Measurements from ENCODE around the gene TPST1.

TPST1 gene

GRCh38 chr7:66239467-66239856 lies 34.3 kb downstream of the TPST1 start:
- DNase-seq = no peak

GRCh38 chr7:66245008-66245407 lies 39.9 kb downstream of the TPST1 start:
- DNase-seq = no peak

DNA sequence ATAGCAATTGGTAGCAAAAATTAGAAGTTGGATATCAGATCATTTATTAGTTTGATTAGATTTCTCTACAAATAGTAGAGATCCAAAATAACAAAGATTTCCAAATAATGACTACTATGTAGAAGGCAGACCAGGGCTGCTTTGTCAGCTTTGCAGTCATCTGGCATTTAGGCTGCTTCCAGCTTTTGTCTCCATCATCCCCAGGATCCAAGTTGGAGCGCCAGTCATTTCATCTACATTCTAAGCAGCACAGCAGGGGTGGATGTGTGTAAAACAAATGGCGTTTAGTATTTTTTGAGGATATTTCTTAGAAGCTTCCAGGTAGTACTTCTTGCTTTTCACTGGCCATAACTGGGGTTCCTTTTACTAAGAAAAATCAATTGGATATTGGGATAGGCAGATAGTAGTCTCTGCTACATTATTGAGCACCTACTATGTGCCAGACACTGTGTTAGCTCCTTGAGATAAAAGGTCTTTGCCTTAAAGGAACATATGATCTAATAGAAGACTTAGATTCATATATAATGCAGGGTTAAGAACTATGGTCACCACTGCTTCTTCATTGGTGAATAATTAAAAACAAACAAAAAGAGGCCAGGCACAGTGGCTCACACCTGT lies 41.5 kb downstream of the TPST1 start:
- no peak for DNase-seq

GRCh38 chr7:66247380-66248078 lies 42.4 kb downstream of the TPST1 start:
- DNase-seq = no peak

GRCh38 chr7:66250711-66251110 lies 45.6 kb downstream of the TPST1 start:
- no peak for DNase-seq

- no peak for DNase-seq
Measured at GRCh38 chr7:66255534-66256100, 50.5 kb downstream of the TPST1 start.

DNA sequence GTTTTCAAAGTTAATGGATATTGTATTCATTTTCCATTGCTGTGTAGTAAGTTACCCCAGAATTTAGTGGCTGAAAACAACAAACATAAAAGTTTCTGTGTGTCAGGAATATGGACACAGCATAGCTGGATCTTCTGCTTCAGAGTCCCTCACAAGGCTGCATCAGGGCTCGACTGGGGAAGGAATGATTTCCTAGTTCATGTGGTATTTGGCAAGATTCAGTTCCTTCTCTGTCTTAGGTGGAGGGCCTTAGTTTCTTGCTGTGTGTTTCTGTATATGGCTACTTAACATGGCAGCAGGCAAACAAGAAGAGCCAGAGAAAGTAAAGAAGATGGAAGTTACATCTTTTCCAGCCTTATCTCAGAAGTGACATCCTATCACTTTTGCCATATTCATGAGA lies 51.1 kb downstream of the TPST1 start:
- DNase-seq = no peak

DNA sequence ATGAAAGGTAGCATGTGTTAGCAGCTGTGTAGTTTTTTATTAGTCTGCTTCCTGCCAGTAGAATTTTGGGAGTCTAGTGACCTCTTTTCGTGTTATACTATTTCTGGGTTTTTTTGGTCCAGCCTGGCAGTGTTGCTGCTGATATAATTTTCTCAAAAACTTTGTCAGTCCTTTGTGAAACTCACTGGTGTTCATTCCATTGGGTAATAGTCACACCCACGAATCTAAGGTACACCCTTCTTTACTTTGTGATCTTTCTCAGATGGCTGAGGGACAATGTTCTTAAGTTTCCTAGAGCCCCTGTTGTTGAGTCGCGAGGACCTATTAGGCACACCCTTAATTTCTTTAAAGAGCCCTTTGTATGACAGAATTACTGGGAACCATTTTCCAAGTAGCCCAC lies 52.3 kb downstream of the TPST1 start:
- DNase-seq = no peak

- no peak for DNase-seq
Measured at GRCh38 chr7:66258409-66258808, 53.3 kb downstream of the TPST1 start.

- no peak for DNase-seq
Measured at GRCh38 chr7:66261941-66262340, 56.8 kb downstream of the TPST1 start.

- DNase-seq = no peak
Measured at GRCh38 chr7:66263936-66264335, 58.8 kb downstream of the TPST1 start.

DNA sequence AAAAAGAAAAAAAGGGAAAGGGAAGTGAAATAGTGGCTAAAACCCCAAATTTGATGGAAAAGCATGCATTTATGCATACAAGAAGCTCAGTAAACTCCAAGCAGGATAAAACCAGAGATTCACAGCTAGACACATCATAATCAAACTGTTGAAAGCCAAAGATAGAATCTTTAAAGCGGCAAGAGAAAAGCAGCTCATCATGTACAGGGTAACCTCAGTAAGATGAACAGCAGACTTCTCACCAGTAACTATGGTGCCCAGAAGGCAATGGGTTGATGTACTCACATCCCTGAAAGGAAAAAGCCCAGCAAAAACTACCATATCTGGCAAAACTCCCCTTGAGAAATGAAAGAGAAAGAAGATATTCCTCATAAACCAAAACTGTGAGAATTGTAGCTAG lies 60.4 kb downstream of the TPST1 start:
- no peak for DNase-seq

GRCh38 chr7:66267249-66267648 lies 62.1 kb downstream of the TPST1 start:
- no peak for DNase-seq

DNA sequence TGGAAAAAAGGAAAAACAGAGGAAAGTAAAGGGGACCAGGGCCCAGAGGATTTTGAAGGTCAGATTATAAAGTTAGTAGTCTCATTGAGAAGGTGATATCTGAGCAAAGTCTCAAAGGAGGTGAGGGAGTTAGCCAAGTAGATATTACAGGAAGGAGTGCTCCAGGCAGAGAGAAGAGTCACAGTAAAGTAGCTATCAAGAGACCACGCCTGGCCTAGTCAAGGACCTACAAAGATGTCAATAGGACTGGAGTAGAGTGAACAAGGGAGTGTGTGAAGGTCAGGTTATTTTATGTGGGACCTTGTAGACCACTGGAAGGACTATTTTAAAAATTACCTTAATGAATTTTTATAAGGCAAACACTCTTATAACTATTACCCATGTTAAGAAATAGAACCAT lies 64.8 kb downstream of the TPST1 start:
- DNase-seq = no peak

DNA sequence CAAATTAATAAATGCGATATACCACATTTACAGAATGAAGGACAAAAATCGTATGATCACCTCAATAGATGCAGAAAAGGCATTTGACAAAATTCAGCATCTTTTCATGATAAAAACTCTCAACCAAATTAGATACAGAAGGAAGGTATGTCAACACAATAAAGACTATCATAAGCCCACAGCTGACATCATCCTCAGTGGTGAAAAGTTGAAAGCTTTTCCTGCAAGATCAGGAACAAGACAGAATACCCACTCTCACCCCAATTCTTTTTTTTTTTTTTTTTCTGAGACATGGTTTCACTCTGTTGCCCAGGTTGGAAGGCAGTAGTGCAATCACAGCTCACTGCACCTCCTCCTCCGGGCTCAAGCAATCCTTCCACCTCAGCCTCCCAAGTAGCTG lies 67.2 kb downstream of the TPST1 start:
- DNase-seq = no peak

GRCh38 chr7:66276363-66276762 lies 71.2 kb downstream of the TPST1 start:
- no peak for DNase-seq

DNA sequence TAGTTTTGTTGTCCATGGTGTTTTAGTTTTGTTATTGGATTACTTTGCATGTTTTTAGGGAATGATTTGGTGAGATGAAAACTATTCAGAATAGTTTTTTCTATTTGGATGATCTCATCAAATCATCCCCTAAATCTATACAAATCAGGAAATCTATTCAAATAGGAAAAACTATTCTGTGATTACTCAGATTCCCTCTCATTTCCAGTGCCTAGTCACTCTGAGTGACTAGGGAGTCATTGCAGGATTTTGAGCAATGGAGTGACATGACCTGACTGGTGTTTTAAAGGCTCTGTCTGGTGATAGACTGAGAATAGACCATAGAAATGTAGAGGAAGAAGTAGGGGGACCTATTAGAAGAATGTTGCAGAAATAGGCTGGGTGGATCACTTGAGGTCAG lies 72.4 kb downstream of the TPST1 start:
- DNase-seq = no peak

- no peak for DNase-seq
Measured at GRCh38 chr7:66279912-66280311, 74.8 kb downstream of the TPST1 start.

GRCh38 chr7:66281678-66282590 lies 76.8 kb downstream of the TPST1 start:
- DNase-seq = no peak

DNA sequence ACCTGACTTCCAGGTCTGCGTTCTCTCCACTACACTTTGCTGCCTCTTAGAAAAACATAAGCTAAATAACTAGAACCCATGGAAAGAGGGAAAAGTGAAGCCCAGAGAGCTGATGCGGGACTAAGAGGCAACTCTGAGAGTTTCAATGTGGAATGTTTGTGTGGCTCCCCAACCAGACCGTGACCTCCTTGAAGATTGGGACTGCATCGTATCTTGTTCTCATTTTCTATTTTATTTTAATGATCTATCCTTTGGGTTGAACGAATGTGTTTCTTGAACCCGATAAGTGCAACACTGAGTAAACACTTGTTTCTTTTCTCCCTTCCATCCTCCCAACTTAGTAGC lies 77.4 kb downstream of the TPST1 start:
- no peak for DNase-seq

DNA sequence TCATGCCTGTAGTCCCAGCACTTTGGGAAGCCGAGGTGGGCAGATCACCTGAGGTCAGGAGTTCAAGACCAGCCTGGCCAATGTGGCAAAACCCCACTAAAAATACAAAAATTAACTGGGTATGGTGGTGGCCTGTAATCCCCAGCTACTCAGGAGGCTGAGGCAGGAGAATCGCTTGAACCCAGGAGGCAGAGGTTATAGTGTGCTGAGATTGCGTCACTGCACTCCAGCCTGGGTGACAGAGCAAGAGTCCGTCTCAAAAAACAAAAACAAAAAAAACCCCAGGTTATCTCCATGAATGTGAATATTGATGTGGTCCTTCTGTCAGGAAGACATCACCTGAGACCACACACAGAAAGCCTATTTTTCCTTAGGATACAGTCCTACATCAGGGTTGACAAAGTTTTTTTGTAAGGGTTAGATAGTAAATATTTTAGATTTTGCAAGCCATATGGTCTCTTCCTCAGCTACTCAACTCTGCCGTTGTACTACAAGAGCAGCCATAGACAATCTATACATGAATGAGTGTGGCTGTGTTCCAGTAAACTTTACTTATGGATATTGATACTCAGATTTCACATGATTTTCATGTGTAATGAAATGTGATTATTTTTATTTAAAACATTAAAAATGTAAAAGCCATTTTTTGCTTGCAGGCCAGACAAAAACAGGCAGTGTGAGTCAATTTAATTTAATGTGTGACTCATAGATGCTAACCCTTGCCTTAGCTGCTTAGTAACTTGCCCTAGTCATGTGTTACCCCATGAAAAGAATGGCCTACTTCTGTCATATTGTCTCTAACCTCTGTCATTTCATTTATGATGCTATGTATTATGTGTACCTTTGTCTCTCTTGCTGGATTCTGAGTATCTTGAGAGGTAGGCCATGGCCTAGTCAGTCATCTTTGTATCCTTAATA lies 78.1 kb downstream of the TPST1 start:
- DNase-seq = no peak

DNA sequence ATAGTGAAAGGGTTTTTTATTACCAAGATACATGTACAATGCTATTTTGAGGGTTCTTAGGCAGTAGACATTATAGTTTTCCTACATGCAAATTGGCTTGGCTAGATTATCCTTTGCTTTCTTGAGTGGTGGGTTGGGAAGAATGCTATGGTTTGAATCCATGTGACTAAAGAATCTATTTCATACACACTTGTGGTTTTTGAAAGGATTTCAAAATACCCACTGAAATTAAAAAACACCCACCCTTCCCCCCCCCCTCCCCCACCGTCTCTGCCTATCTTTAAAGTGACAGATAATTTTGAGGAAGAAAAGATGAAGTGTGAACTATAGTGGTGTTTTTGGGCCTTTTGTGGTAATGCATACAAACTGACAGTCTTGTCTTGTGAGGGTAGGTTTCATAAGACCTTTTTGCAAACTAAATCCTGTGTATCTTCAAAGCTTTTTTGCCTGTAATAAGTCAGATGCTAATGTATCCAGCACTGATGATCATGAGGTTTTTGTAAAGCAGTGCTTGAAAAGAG lies 90.9 kb downstream of the TPST1 start:
- DNase-seq = no peak
